IPS-15b (cell line): ENCODE data around the gene HDGFL2.

Source experiments
- H3K27me3 ChIP-seq: one replicate; pipeline ENCODE4 v1.6.1; 2013; ENCODE audit warnings: low read length; ENCODE audit not compliant: control insufficient read depth, insufficient read depth
- H3K36me3 ChIP-seq: one replicate; pipeline ENCODE4 v1.6.1; 2013; ENCODE audit warnings: low read length; ENCODE audit not compliant: control insufficient read depth, insufficient read depth
- H3K4me1 ChIP-seq: one replicate; pipeline ENCODE4 v1.6.1; 2013; ENCODE audit warnings: mild to moderate bottlenecking, low read length; ENCODE audit not compliant: control insufficient read depth, insufficient read depth
- H3K4me3 ChIP-seq: one replicate; pipeline ENCODE4 v1.5.1; 2013; ENCODE audit warnings: low read depth, low read length
- H3K9ac ChIP-seq: one replicate; pipeline ENCODE4 v1.6.1; 2013; ENCODE audit warnings: low read depth, mild to moderate bottlenecking, low read length
- H3K9me3 ChIP-seq: one replicate; pipeline ENCODE4 v1.6.1; 2013; ENCODE audit warnings: mild to moderate bottlenecking, low read length; ENCODE audit not compliant: control insufficient read depth, insufficient read depth

Gene HDGFL2

GRCh38 chr19:4472174-4472974, at the start of gene HDGFL2:
Gene HDGFL2 (plus strand): TSS chr19:4472297. CDS start chr19:4472351, 54 bp downstream.
- Histone ChIP-seq H3K9me3 (no peaks in the 10 kb centered on the region), H3K4me1 (no peaks in the 10 kb centered on the region), H3K9ac (peak within 1 kb of the TSS; percentile 73), H3K36me3 (peaks cover 14% of the 10 kb centered on the region), H3K4me3 (peak within 1 kb of the TSS; percentile 85), H3K27me3 (no peaks in the 10 kb centered on the region)

DNA sequence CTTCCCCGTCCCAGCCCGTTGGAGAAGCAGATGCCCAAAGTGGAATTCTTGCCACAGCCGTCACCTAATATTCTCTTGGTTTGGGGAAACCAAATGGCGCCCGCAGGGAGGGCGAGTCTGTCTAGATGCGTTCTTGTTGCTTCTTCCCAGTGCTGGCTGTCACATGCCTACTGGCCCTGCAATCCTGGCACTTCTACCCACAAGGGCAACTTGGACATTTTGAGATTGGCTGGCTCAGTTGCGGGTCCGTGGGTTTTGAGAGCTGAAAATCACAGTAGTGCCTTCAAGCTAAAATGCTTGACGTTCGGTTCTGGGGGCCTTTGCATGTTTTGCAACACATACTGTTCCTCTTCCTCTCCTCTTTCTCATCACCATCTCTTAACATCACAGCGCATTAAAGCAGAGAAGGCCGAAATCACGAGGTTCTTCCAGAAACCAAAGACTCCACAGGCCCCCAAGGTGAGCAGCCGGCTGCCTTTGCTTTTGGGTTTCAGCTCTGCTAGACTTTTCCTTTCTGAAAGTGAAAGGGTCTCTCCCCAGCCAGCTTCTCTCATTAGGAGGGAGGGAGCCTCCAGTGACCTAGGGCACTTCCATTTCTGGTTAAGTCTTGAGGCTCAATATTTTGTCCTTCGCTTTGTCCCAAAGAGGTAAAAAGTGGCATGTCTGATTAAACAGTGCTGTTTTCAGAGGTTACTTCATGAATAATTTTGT, 48.5 kb upstream of the HDGFL2 start:
- H3K4me1 ChIP-seq = no peaks in the 10 kb centered on the region
- peaks cover 44% of the 10 kb centered on the region for H3K36me3 ChIP-seq
- H3K9me3 ChIP-seq = no peaks in the 10 kb centered on the region

GRCh38 chr19:4425537-4425936, 46.6 kb upstream of the HDGFL2 start:
- H3K4me3 ChIP-seq = no peak overlapping the region
- H3K9me3 ChIP-seq = no peaks in the 10 kb centered on the region
- no peaks in the 10 kb centered on the region for H3K4me1 ChIP-seq
- H3K9ac ChIP-seq = no peak overlapping the region
- H3K27me3 ChIP-seq = no peaks in the 10 kb centered on the region
- H3K36me3 ChIP-seq = peaks cover 57% of the 10 kb centered on the region

More for the DNA sequence above, 48.5 kb upstream of the HDGFL2 start:
- Histone ChIP-seq H3K4me3 (no peak overlapping the region), H3K9ac (no peak overlapping the region), H3K27me3 (no peaks in the 10 kb centered on the region)

- no peak overlapping the region for H3K4me3 ChIP-seq
- no peaks in the 10 kb centered on the region for H3K27me3 ChIP-seq
- no peak overlapping the region for H3K9ac ChIP-seq
- H3K9me3 ChIP-seq = no peaks in the 10 kb centered on the region
- H3K36me3 ChIP-seq = peaks cover 67% of the 10 kb centered on the region
- H3K4me1 ChIP-seq = no peaks in the 10 kb centered on the region
These were observed 43.6 kb upstream of the HDGFL2 start for GRCh38 chr19:4428326-4428975.

GRCh38 chr19:4429256-4429655, 42.8 kb upstream of the HDGFL2 start:
- Histone ChIP-seq H3K4me3 (no peak overlapping the region), H3K27me3 (no peaks in the 10 kb centered on the region), H3K36me3 (peaks cover 64% of the 10 kb centered on the region), H3K9ac (no peak overlapping the region), H3K9me3 (no peaks in the 10 kb centered on the region), H3K4me1 (no peaks in the 10 kb centered on the region)

DNA sequence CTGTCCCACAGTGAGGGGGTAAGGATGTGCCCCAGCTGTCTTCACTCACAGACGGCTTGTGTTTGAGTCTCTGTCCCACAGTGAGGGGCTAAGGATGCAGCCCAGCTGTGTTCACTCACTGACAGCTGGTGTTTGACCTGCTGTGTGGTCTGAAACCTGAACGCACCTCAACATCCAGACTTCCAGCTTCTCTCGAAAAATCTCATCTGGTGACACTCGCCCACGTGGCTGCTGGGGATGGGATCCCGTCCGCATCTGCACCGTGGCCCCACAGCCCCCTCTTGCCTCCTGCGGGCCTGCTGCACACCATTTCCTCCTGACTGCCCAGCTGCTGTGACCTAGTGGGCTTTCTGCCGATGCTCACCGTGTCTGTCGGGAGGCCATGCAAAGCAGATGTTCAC, 42.3 kb upstream of the HDGFL2 start:
- H3K4me3 ChIP-seq = no peak overlapping the region
- H3K9ac ChIP-seq = no peak overlapping the region
- H3K9me3 ChIP-seq = no peaks in the 10 kb centered on the region
- no peaks in the 10 kb centered on the region for H3K4me1 ChIP-seq
- peaks cover 66% of the 10 kb centered on the region for H3K36me3 ChIP-seq
- no peaks in the 10 kb centered on the region for H3K27me3 ChIP-seq

DNA sequence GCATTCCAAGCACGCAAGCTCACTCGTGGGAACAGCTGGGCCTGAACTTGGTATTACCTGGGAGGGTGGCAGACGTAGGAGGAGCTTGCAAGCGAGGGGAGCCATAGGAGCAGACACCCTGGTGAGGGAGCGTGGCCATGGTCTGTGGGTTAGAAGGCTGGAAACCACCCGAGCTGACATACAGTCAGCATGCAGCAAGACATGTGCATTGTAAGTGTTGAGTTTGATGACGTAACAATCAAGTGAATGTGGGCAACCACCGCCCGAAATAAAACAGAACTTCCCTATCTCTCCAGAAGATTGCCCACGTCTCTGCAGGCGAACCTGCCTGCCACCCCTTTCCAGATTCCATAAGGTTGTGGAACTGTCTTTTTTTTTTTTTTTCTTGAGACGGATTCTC, 41.3 kb upstream of the HDGFL2 start:
- H3K9ac ChIP-seq = no peak overlapping the region
- peaks cover 68% of the 10 kb centered on the region for H3K36me3 ChIP-seq
- no peaks in the 10 kb centered on the region for H3K4me1 ChIP-seq
- no peaks in the 10 kb centered on the region for H3K9me3 ChIP-seq
- no peaks in the 10 kb centered on the region for H3K27me3 ChIP-seq
- no peak overlapping the region for H3K4me3 ChIP-seq

GRCh38 chr19:4431296-4431695, 40.8 kb upstream of the HDGFL2 start:
- H3K4me3 ChIP-seq = no peak overlapping the region
- H3K9ac ChIP-seq = no peak overlapping the region
- no peaks in the 10 kb centered on the region for H3K4me1 ChIP-seq
- H3K27me3 ChIP-seq = no peaks in the 10 kb centered on the region
- H3K9me3 ChIP-seq = no peaks in the 10 kb centered on the region
- peaks cover 70% of the 10 kb centered on the region for H3K36me3 ChIP-seq

DNA sequence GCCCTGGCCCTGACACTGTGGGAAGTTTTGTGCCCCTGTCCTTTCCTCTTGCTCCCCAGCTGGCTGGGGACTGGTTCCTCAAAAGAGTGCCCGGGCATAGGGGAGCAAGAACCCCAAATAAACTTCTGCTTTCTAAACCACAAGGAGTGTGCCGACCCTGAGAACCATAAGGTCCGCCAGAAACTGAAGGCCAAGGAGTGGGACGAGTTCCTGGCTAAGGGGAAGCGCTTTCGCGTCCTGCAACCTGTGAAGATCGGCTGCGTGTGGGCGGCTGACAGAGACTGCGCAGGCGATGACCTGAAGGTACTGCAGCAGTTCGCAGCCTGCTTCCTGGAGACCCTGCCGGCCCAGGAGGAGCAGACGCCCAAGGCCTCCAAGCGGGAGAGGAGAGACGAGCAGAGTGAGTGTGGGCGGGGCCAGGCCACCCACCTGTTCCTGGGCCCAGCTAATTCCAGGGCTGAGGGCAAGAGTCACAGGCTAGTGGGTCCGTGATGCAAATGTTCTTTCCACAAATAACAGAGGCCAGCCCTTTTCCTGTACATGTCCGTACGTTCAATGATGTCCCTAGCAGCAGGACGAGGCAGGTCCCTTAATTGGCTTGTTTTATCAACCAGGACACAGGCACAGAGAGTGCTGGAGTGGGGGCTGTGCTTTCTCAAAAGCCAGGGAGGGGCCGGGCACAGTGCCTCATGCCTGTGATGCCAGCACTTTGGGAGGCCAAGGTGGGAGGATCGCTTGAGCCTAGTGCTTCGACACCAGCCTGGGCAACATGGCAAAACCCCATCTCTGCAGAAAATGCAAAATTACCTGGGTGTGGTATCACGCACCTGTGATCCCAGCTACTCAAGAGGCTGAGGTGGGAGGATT, 40.1 kb upstream of the HDGFL2 start:
- Histone ChIP-seq H3K4me3 (no peak overlapping the region), H3K36me3 (peaks cover 75% of the 10 kb centered on the region), H3K9me3 (no peaks in the 10 kb centered on the region), H3K27me3 (no peaks in the 10 kb centered on the region), H3K4me1 (no peaks in the 10 kb centered on the region), H3K9ac (no peak overlapping the region)

GRCh38 chr19:4432918-4433506, 39.1 kb upstream of the HDGFL2 start:
- Histone ChIP-seq H3K4me1 (no peaks in the 10 kb centered on the region), H3K9me3 (no peaks in the 10 kb centered on the region), H3K27me3 (no peaks in the 10 kb centered on the region), H3K9ac (no peak overlapping the region), H3K36me3 (peaks cover 78% of the 10 kb centered on the region), H3K4me3 (no peak overlapping the region)

DNA sequence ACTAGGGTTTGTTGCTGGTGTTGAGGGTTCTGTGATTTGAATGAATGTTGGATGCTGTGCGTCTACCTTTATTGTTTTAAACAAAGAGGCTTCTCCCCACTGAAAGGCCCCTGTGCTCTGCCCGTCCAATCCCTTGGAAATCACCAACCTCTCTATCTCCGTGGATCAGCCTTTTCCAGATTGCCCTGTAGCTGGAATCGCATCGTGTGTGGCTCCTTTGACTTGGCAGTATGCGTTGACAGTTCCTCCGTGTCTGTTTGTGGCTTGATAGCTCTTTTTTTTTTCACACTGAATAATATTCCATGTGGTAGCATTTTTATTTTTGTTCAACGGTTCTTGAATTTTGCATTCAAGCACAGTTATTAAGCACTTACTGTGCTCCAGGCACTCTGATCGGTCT, 37.7 kb upstream of the HDGFL2 start:
- no peaks in the 10 kb centered on the region for H3K9me3 ChIP-seq

More for the DNA sequence above, 37.7 kb upstream of the HDGFL2 start:
- Histone ChIP-seq H3K27me3 (no peaks in the 10 kb centered on the region), H3K36me3 (peaks cover 73% of the 10 kb centered on the region), H3K9ac (no peak overlapping the region), H3K4me3 (no peak overlapping the region), H3K4me1 (no peaks in the 10 kb centered on the region)
